GM18951 (cell line): ENCODE measurements around the gene ARHGAP23.

Source experiments
- POLR2A ChIP-seq: IDR thresholded peaks from 4 replicates; pipeline ENCODE4 v1.6.1; 2011; ENCODE audit warnings: mild to moderate bottlenecking; ENCODE audit not compliant: insufficient read length, insufficient read depth; ENCODE audit errors: extremely low read depth
- in situ Hi-C: fragments of 300-500 bp; cut with MboI; formaldehyde crosslinking; loops from one replicate; pipeline ENCODE4 v1.12.0; 2022; ENCODE audit warnings: low sequenced_read_pairs, mixed read lengths, inconsistent platforms; ENCODE audit not compliant: unreplicated experiment

ARHGAP23 gene

GRCh38 chr17:38545531-38546225 is 117.4 kb downstream of the ARHGAP23 start:
- no peak for TF ChIP-seq POLR2A
- in situ Hi-C loops = no loop called here

GRCh38 chr17:38546396-38546795 is 118.1 kb downstream of the ARHGAP23 start:
- in situ Hi-C loops = no loop called here

GRCh38 chr17:38547444-38547843 is 119.2 kb downstream of the ARHGAP23 start:
- in situ Hi-C loops = no loop called here
- TF ChIP-seq POLR2A = no peak

More at GRCh38 chr17:38546396-38546795, 118.1 kb downstream of the ARHGAP23 start:
- TF ChIP-seq POLR2A = no peak

DNA sequence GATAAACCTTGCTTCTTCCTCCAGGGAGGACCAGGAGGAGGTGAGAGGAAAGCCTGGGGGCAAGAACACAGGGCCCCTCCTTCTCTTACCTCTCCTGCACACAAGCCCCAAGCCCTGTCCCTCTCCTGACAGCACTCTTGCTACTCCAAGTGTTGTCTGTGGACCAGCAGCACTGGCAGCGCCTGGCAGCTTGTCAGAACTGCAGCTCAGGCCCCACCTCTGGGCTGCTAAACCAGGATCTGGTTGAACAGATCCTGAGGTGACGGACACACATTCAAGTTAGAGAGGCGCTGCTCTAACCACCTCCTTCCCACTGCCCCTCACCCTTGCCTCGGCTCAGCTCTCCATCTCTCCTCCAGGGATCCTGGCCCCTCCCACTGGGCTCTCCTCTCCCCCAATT is 121.0 kb downstream of the ARHGAP23 start:
- TF ChIP-seq POLR2A = no peak
- in situ Hi-C loops = no loop called here

DNA sequence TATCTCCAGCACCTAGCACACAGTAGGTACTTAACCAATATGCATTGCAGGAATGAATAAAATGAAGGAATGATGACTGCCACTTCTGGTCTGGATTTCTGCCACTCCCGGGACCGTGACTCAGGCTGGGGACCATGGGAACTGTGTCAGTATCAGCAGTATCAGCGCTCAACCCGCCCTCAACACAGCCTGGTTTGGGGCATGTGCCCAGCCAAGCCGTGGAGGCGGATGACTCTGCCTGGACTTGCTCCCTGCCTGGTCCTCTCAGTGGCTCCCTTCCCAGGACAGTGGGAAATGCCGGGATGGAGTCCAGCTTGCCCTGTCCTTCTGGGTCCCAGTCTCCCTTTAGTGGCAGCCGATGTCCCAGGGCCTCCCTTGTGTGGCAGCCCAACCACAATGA is 122.4 kb downstream of the ARHGAP23 start:
- no peak for TF ChIP-seq POLR2A
- in situ Hi-C loops = no loop called here

- in situ Hi-C loops = no loop called here
- TF ChIP-seq POLR2A = no peak
Observed at GRCh38 chr17:38551121-38551520, 122.9 kb downstream of the ARHGAP23 start.

- in situ Hi-C loops = no loop called here
- no peak for TF ChIP-seq POLR2A
Observed at GRCh38 chr17:38552343-38552742, 124.1 kb downstream of the ARHGAP23 start.

GRCh38 chr17:38554430-38555350 is 126.4 kb downstream of the ARHGAP23 start:
- TF ChIP-seq POLR2A = no peak
- in situ Hi-C loops = no loop called here

DNA sequence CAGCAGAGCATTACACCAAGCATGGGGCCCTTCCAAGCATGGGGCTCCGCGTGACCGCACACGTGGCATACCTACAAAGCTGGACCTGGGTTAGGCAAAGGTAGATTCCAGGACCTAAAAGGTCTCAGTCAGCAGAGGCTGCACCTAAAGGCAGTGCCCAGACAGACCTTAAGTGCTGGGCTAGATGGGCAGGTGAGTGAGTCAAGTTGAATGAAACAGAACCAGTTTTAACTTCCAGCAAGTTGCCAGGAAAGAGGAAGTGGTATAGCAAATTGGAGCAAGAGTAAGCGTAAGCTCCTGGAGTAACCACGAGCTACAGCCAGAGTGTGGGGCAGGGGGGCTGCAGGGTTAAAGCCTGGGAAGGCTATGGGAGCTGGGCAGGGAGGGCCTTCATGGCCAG is 128.0 kb downstream of the ARHGAP23 start:
- in situ Hi-C loops = no loop called here
- TF ChIP-seq POLR2A = no peak

GRCh38 chr17:38557396-38557795 is 129.1 kb downstream of the ARHGAP23 start:
- in situ Hi-C loops = no loop called here
- no peak for TF ChIP-seq POLR2A

DNA sequence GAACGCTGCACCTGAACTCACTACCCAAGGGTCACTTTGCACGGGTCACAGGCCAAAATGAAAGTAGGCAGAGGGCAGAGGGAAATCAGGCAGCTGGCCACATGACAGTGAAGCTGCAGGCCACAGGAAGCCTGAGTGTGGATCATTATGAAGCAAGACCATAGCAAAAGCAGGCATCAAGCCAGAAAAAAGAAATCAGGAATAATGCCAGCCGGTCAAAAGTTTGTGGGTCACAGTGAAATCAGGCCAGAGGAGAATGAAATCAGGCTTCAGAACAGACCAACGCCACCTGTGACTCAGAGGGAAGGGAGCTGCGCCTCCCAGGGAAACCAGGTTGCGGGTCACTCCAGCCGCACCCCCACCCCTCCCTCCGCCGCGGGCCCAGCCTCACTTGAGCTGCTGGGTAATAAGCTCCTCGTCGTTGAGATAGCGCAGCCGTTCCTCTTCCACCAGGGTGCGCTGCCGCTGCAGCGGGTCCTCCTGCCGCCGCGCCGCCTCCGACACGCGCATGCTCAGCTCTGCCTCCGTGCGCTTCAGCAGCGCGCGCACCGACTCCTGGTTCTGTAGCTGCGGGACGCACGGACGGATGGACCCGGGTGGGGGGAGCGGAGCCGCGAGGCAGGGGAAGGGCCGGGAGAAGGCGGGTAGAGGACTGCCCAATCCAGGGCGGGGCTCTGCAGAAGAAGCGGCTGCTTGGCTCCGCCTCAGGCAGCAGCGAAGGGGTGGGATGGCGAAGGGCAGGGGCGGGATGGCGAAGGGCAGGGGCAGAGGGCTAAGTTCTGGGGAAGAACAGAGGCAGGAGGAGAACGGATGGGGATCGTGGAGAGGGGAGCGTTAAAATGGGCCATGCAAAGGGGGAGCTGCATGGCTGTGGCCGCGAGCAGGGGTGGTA is 129.8 kb downstream of the ARHGAP23 start:
- in situ Hi-C loops = no loop called here
- no peak for TF ChIP-seq POLR2A

DNA sequence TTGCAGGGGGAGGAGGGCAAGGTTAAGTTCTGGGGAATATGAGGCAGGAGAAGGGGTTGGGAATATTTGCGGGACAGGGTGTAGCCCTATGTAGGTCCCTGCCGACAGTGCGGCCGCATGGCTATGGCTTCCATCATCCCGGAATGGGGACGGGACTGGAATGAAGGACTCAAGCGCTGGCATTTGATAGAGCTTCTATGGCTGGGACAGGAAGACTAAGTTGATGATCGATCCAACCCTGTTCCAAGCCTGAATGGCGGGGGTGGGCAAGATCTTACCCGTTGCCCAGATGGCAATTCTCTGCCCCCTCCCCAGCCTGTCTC is 130.4 kb downstream of the ARHGAP23 start:
- no peak for TF ChIP-seq POLR2A

DNA sequence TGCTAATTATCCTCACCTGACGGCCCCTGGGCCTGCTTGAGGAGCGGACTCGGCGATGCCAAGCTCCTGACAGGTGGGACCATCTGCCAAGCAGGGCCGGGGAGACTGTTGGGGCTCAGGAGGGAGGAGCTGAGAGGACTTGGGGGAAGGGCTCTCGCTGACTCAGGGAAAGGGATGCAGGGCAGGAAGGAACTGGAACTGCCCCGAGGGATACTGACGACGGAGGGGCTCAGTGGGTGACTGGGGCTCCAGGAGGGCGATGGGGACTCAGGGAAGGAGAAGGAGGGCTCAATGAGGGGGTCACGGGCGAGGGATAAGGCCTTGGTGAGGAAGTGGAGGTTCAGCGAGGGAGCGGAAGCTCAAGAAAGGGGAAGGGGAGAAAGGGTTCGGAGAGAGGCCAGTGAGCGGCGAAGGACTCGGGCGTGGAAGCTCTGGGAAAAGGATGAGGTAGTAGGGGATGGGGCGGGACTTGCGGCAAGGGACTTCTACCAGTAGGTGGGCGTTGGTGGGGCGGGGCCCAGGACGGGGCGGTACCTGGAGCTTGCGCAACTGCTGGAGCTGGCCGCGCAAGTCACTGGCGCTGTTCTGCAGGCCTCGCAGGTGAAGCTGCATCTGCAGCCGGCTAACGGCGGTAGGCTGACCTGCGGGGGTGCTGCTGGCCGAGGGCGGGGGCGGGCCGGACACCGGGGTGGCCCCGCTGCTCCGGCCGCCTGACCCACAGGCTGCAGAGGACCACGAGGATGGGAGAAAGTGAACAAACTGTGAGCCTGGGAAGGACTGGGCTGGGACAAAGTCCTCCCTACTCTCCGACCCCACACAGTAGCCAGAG is 131.0 kb downstream of the ARHGAP23 start:
- in situ Hi-C loops = no loop called here
- peak; percentile 11 for TF ChIP-seq POLR2A

More for the DNA sequence above, 130.4 kb downstream of the ARHGAP23 start:
- in situ Hi-C loops = no loop called here

- in situ Hi-C loops = no loop called here
- no peak for TF ChIP-seq POLR2A
Observed at GRCh38 chr17:38559880-38560230, 131.6 kb downstream of the ARHGAP23 start.
